T-helper 1 cell treated with Interleukin-12 subunit alpha and Interleukin-12 subunit beta and Interleukin-4 antibody, amounts not matched to agents 30 μg/mL and 1 μg/mL, for 36 hours (primary cell): ENCODE results near the gene XCL2.
"Not testable (repeated sequence)": the region's sequence is repeated elsewhere in the genome, so short reads cannot be mapped to it uniquely, and the experiment has no call there.

ENCODE experiments used
- H3K27ac Mint-ChIP-seq: one replicate; pipeline ENCODE4 v1.8.0; 2021; ENCODE audit warnings: mild to moderate bottlenecking, mixed read lengths
- H3K27me3 Mint-ChIP-seq: one replicate; pipeline ENCODE4 v1.8.0; 2021; ENCODE audit warnings: low read depth, mixed read lengths
- H3K36me3 Mint-ChIP-seq: one replicate; pipeline ENCODE4 v1.8.0; 2021; ENCODE audit warnings: low read depth, mixed read lengths
- H3K4me1 Mint-ChIP-seq: one replicate; pipeline ENCODE4 v1.8.0; 2021; ENCODE audit warnings: low read depth, mixed read lengths
- H3K4me3 Mint-ChIP-seq: one replicate; pipeline ENCODE4 v1.8.0; 2021; ENCODE audit warnings: mild to moderate bottlenecking, moderate library complexity, mixed read lengths
- H3K9me3 Mint-ChIP-seq: one replicate; pipeline ENCODE4 v1.8.0; 2021; ENCODE audit warnings: mixed read lengths

XCL2 gene, protein sequence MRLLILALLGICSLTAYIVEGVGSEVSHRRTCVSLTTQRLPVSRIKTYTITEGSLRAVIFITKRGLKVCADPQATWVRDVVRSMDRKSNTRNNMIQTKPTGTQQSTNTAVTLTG

DNA sequence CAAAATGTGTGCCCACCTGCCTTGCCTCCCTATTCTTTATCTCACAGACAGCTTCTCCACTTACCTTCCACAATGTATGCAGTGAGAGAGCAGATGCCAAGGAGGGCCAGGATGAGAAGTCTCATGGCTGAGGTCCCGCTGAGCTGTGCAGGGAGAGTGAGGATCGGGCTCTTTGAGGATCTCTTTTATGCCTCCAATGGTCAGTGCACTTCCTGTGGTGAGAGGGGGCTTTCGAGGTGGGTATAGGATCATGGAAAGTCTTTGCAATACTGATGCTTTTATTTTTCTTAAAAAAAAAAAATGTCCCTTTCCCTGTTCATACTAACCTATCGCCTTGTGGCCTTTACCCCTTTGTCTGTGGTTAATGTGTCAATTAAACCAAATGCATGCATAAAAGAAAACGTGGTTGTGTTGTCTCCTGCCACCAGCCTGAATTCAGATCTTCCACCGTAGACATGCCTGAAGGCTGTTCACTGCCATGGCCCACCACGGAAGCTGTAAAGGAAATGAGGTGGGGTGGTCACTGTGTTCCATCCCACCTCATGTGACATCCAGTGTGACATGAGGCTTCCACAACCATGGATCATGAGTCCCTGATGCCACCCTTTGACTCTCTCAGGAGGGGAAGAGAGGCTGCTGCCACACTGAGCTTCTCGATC, at the start of gene XCL2:
TSS of gene XCL2 (minus strand) at position 158 of the 659 bp plus-strand sequence. CDS start at position 125, 33 bp downstream.
- H3K9me3 Mint-ChIP-seq = not testable (repeated sequence)

DNA sequence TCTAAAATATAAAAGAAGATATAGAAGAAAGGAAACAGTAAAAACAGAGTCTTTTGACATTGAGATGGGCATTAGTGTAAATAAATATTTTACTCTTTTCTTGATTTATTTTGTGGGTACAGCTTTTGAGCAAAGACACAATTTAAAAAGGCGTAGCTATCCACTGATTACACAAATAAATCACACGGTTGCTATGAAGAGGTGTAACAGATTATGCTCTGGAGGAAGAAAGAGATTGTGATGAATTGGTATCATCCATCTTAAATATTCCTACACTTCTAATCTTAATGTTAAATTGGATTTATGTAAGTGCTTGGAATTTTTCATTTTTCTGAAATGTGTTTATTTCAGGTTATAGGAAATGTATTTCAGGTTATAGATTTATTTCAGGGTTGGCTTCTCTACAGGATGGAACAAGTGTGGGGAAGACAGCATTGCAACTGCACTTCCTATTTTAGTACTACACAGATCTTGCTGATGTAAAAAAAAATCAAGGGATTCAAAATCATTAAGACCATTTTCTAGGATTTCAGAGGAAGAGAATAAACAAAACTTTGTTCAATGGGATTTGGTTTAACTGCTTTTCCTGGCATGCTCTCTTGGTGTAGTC, 47.9 kb upstream of the XCL2 start:
- H3K4me3 Mint-ChIP-seq = no peak overlapping the region
- H3K4me1 Mint-ChIP-seq = no peaks in the 10 kb centered on the region
- H3K27ac Mint-ChIP-seq = no peak overlapping the region
- peaks cover 3% of the 10 kb centered on the region for H3K36me3 Mint-ChIP-seq
- peaks cover 9% of the 10 kb centered on the region for H3K9me3 Mint-ChIP-seq
- peaks cover 8% of the 10 kb centered on the region for H3K27me3 Mint-ChIP-seq

More for the DNA sequence above, at the start of gene XCL2:
- H3K36me3 Mint-ChIP-seq, H3K4me3 Mint-ChIP-seq, H3K27ac Mint-ChIP-seq: not testable (repeated sequence)
- Mint-ChIP-seq H3K27me3 (peaks cover 11% of the 10 kb centered on the region), H3K4me1 (peaks cover 16% of the 10 kb centered on the region)

GRCh38 chr1:168591066-168591465, 47.3 kb upstream of the XCL2 start:
- H3K36me3 Mint-ChIP-seq = peaks cover 3% of the 10 kb centered on the region
- no peak overlapping the region for H3K27ac Mint-ChIP-seq
- H3K9me3 Mint-ChIP-seq = peaks cover 9% of the 10 kb centered on the region
- H3K4me3 Mint-ChIP-seq = no peak overlapping the region
- H3K27me3 Mint-ChIP-seq = peaks cover 7% of the 10 kb centered on the region
- no peaks in the 10 kb centered on the region for H3K4me1 Mint-ChIP-seq

GRCh38 chr1:168589167-168589566, 45.4 kb upstream of the XCL2 start:
- H3K27me3 Mint-ChIP-seq = peaks cover 7% of the 10 kb centered on the region

GRCh38 chr1:168585937-168586336, 42.1 kb upstream of the XCL2 start:
- no peak overlapping the region for H3K4me3 Mint-ChIP-seq
- H3K27me3 Mint-ChIP-seq = peaks cover 7% of the 10 kb centered on the region
- H3K27ac Mint-ChIP-seq = no peak overlapping the region
- H3K9me3 Mint-ChIP-seq = peaks cover 9% of the 10 kb centered on the region
- H3K36me3 Mint-ChIP-seq = peaks cover 3% of the 10 kb centered on the region
- H3K4me1 Mint-ChIP-seq = no peaks in the 10 kb centered on the region

More at GRCh38 chr1:168589167-168589566, 45.4 kb upstream of the XCL2 start:
- Mint-ChIP-seq H3K9me3 (peaks cover 9% of the 10 kb centered on the region), H3K4me3 (no peak overlapping the region), H3K4me1 (no peaks in the 10 kb centered on the region), H3K36me3 (peaks cover 3% of the 10 kb centered on the region), H3K27ac (no peak overlapping the region)

- Mint-ChIP-seq H3K27me3 (peaks cover 7% of the 10 kb centered on the region), H3K27ac (no peak overlapping the region), H3K4me3 (no peak overlapping the region)
Measured at GRCh38 chr1:168585191-168585590, 41.4 kb upstream of the XCL2 start.

GRCh38 chr1:168583571-168583970, 39.8 kb upstream of the XCL2 start:
- H3K27ac Mint-ChIP-seq = no peak overlapping the region
- peaks cover 3% of the 10 kb centered on the region for H3K36me3 Mint-ChIP-seq
- peaks cover 9% of the 10 kb centered on the region for H3K9me3 Mint-ChIP-seq
- H3K4me1 Mint-ChIP-seq = no peaks in the 10 kb centered on the region
- H3K27me3 Mint-ChIP-seq = no peaks in the 10 kb centered on the region
- no peak overlapping the region for H3K4me3 Mint-ChIP-seq

More at GRCh38 chr1:168585191-168585590, 41.4 kb upstream of the XCL2 start:
- H3K36me3 Mint-ChIP-seq = peaks cover 3% of the 10 kb centered on the region
- peaks cover 9% of the 10 kb centered on the region for H3K9me3 Mint-ChIP-seq
- no peaks in the 10 kb centered on the region for H3K4me1 Mint-ChIP-seq

GRCh38 chr1:168582688-168583336, 39.0 kb upstream of the XCL2 start:
- no peak overlapping the region for H3K27ac Mint-ChIP-seq

GRCh38 chr1:168581817-168582572, 38.2 kb upstream of the XCL2 start:
- H3K4me3 Mint-ChIP-seq = no peak overlapping the region
- H3K4me1 Mint-ChIP-seq = no peaks in the 10 kb centered on the region
- H3K9me3 Mint-ChIP-seq = no peaks in the 10 kb centered on the region
- no peaks in the 10 kb centered on the region for H3K36me3 Mint-ChIP-seq
- H3K27ac Mint-ChIP-seq = no peak overlapping the region
- no peaks in the 10 kb centered on the region for H3K27me3 Mint-ChIP-seq

More at GRCh38 chr1:168582688-168583336, 39.0 kb upstream of the XCL2 start:
- Mint-ChIP-seq H3K27me3 (no peaks in the 10 kb centered on the region), H3K36me3 (peaks cover 3% of the 10 kb centered on the region), H3K4me1 (no peaks in the 10 kb centered on the region), H3K9me3 (peaks cover 6% of the 10 kb centered on the region), H3K4me3 (no peak overlapping the region)

GRCh38 chr1:168580991-168581390, 37.2 kb upstream of the XCL2 start:
- not testable (repeated sequence) for H3K4me3 Mint-ChIP-seq, H3K4me1 Mint-ChIP-seq, H3K9me3 Mint-ChIP-seq, H3K27ac Mint-ChIP-seq, H3K27me3 Mint-ChIP-seq, H3K36me3 Mint-ChIP-seq

DNA sequence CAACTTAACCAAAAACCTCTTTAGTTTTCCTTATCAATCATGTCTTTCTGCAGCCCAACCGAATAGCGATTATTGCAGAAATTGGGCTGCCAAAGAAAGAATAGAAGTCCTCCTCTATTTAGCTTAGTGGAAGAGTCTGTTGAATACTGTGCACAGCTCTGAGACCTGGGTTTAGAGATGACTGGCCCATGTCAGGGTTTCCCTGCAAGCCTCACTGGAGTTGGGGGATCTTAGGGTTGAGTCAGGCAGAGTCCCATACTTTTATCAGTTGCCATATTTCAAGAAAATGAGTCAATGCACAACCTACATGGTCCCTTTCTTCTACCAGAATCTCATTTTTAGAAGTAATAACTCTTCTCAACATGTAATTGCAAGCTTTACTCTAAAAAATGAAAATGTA, 36.5 kb upstream of the XCL2 start:
- H3K4me1 Mint-ChIP-seq, H3K36me3 Mint-ChIP-seq, H3K4me3 Mint-ChIP-seq, H3K27ac Mint-ChIP-seq, H3K27me3 Mint-ChIP-seq, H3K9me3 Mint-ChIP-seq: not testable (repeated sequence)

GRCh38 chr1:168578531-168579185, 34.9 kb upstream of the XCL2 start:
- H3K27ac Mint-ChIP-seq, H3K36me3 Mint-ChIP-seq, H3K27me3 Mint-ChIP-seq, H3K4me3 Mint-ChIP-seq, H3K9me3 Mint-ChIP-seq: not testable (repeated sequence)
- H3K4me1 Mint-ChIP-seq = peaks cover 14% of the 10 kb centered on the region

DNA sequence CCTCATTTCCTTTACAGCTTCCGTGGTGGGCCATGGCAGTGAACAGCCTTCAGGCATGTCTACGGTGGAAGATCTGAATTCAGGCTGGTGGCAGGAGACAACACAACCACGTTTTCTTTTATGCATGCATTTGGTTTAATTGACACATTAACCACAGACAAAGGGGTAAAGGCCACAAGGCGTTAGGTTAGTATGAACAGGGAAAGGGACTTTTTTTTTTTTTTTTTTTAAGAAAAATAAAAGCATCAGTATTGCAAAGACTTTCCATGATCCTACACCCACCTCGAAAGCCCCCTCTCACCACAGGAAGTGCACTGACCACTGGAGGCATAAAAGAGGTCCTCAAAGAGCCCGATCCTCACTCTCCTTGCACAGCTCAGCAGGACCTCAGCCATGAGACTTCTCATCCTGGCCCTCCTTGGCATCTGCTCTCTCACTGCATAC, 32.5 kb upstream of the XCL2 start, which contains the start of gene XCL1:
TSS of gene XCL1 (plus strand) at position 361 of the 444 bp plus-strand sequence. CDS start at position 394, 33 bp downstream.
- not testable (repeated sequence) for H3K27ac Mint-ChIP-seq, H3K36me3 Mint-ChIP-seq, H3K4me3 Mint-ChIP-seq, H3K27me3 Mint-ChIP-seq, H3K9me3 Mint-ChIP-seq
- H3K4me1 Mint-ChIP-seq = peaks cover 23% of the 10 kb centered on the region

GRCh38 chr1:168574234-168574633, 30.4 kb upstream of the XCL2 start:
- H3K27me3 Mint-ChIP-seq = peaks cover 12% of the 10 kb centered on the region
- not testable (repeated sequence) for H3K27ac Mint-ChIP-seq, H3K9me3 Mint-ChIP-seq, H3K4me3 Mint-ChIP-seq, H3K36me3 Mint-ChIP-seq
- H3K4me1 Mint-ChIP-seq = peaks cover 23% of the 10 kb centered on the region
